Psoas muscle (tissue), 8 donors: Measurements from ENCODE around the gene GGA1. TPM values are rescaled to one million over a fixed set of nuclear protein-coding genes. Genes with fewer than 3 reads are reported as not detected.

Experiments used
- ATAC-seq, 4 donors: fragments of 200-7000 bp; cut with Tn5 transposase; one replicate each; pipeline ENCODE4 v1.9.1; 2020; ENCODE audit warnings: moderate library complexity in 3 of 4, mild to moderate bottlenecking in 2 of 4
- DNase-seq, 2 donors: peaks; one replicate each; pipeline ENCODE4 v3.0.0-alpha.2; 2020
- H3K27ac ChIP-seq: fragments of 200-600 bp; one replicate; pipeline ENCODE4 v1.8.0; 2022
- H3K27me3 ChIP-seq, 3 donors: fragments of 200-600 bp in 1 of 3; one replicate each; pipeline versions ENCODE4 v1.6.1 to v1.8.0; 2013 to 2022; ENCODE audit warnings: low read length in 2 of 3, mild to moderate bottlenecking in 2 of 3, moderate library complexity in 1 of 3; ENCODE audit not compliant: insufficient read depth in 3 of 3
- H3K36me3 ChIP-seq, 2 donors: fragments of 200-600 bp in 1 of 2; one replicate each; pipeline versions ENCODE4 v1.6.1 to v1.8.0; 2013 to 2022; ENCODE audit warnings: low read depth in 1 of 2, mild to moderate bottlenecking in 1 of 2, moderate library complexity in 1 of 2; ENCODE audit not compliant: insufficient read depth in 1 of 2
- H3K4me1 ChIP-seq: fragments of 200-600 bp; one replicate; pipeline ENCODE4 v1.8.0; 2022
- H3K4me3 ChIP-seq: fragments of 200-600 bp; one replicate; pipeline ENCODE4 v1.8.0; 2022; ENCODE audit warnings: mild to moderate bottlenecking
- H3K9me3 ChIP-seq: fragments of 200-600 bp; one replicate; pipeline ENCODE4 v1.8.0; 2022
- WGBS, 3 donors: extraction: QIAGEN DNeasy Blood & Tissue Kit; methylation state at CpG; one replicate each; pipeline versions ENCODE4 v1.1.6 to v1.1.7; 2013; 5-methylcytosine and 5-hydroxymethylcytosine counted together
- intact Hi-C, 2 donors: fragments of 100-400 bp; cut with DNase I; formaldehyde crosslinking; loops; one replicate each; pipeline versions ENCODE4 v1.11.0 to v1.14.2; 2022
- polyA plus RNA-seq, 3 donors: library from polyadenylated mRNA; stranded (reverse); fragments of 200-250 nt; gene quantifications; one replicate each; pipeline ENCODE4 v1.2.3, GENCODE V29; 2013
- total RNA-seq, 4 donors: library from RNA; stranded (reverse); fragmentation: NEBNext Ultra II Directional in 2 of 4; extraction: Animal tissue kit (Norgen Biotek cat#: 25700) in 2 of 4; gene quantifications; one replicate each; pipeline versions ENCODE4 v1.2.1 to v1.2.4, GENCODE V29; 2021 to 2023
- TF ChIP-seq, protein P1 (sequence below): fragments of 200-600 bp; IDR thresholded peaks from one replicate; pipeline ENCODE4 v1.8.0; 2022; ENCODE audit warnings: antibody characterized with exemption
- donor health status: healthy with polysubstance abuse.
- donor health status: DM: no; HTN: no; CAD: no; lungs with moderate emphysema.
- donor health status: Bipolar disorder and iron deficiency.
- donor health status: healthy.
- donor health status: DM: yes; HTN: yes; CAD: no.
- donor health status: DM: no; HTN: no; CAD: no.
- donor health status: DM: no; HTN: no; CAD: no.
- donor health status: DM: yes; HTN: yes; CAD: no.

The GGA1 gene
- total and polyA plus RNA-seq, 7 donors, result 30.2 to 39.4 (median 33.9) TPM

- Histone ChIP-seq H3K27me3 (peaks cover 0 to 8% (median 0%) of the 10 kb centered on the region in 3 donors), H3K27ac (no peak overlapping the region), H3K9me3 (no peaks in the 10 kb centered on the region), H3K4me1 (peaks cover 18% of the 10 kb centered on the region), H3K36me3 (peaks cover 0 to 13% of the 10 kb centered on the region in 2 donors), H3K4me3 (no peak overlapping the region)
- WGBS, 3 donors, result 60 to 68% (median 66%) methylated on average over 9 of the region's 9 CpGs
- intact Hi-C loops, result loop anchor here in 1 of 2 donors (5.0 to 10.0 kb wide), 2 partner anchors 33 to 255 kb away; no protein-coding TSS in a partner anchor
- DNase-seq (no peak), ATAC-seq (no peak)
- TF ChIP-seq, protein P1, sequence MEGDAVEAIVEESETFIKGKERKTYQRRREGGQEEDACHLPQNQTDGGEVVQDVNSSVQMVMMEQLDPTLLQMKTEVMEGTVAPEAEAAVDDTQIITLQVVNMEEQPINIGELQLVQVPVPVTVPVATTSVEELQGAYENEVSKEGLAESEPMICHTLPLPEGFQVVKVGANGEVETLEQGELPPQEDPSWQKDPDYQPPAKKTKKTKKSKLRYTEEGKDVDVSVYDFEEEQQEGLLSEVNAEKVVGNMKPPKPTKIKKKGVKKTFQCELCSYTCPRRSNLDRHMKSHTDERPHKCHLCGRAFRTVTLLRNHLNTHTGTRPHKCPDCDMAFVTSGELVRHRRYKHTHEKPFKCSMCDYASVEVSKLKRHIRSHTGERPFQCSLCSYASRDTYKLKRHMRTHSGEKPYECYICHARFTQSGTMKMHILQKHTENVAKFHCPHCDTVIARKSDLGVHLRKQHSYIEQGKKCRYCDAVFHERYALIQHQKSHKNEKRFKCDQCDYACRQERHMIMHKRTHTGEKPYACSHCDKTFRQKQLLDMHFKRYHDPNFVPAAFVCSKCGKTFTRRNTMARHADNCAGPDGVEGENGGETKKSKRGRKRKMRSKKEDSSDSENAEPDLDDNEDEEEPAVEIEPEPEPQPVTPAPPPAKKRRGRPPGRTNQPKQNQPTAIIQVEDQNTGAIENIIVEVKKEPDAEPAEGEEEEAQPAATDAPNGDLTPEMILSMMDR, result no peak
Measured at GRCh38 chr22:37569921-37570660, 38.5 kb upstream of the GGA1 start.

GRCh38 chr22:37570661-37570976 is 38.0 kb upstream of the GGA1 start:
- H3K36me3 ChIP-seq, result peaks cover 0 to 13% of the 10 kb centered on the region in 2 donors
- H3K27ac ChIP-seq, result no peak overlapping the region
- no peak for DNase-seq
- H3K27me3 ChIP-seq, result peaks cover 0 to 8% (median 0%) of the 10 kb centered on the region in 3 donors
- H3K9me3 ChIP-seq, result no peaks in the 10 kb centered on the region
- intact Hi-C loops, result loop anchor here in 1 of 2 donors (5.0 kb wide), 1 partner anchor 33 kb away; no protein-coding TSS in a partner anchor
- ATAC-seq, result no peak
- peaks cover 15% of the 10 kb centered on the region for H3K4me1 ChIP-seq
- H3K4me3 ChIP-seq, result no peak overlapping the region
- TF ChIP-seq, protein P1, result no peak
- 64 to 83% (median 73%) methylated on average over 4 of the region's 4 CpGs for WGBS, 3 donors

DNA sequence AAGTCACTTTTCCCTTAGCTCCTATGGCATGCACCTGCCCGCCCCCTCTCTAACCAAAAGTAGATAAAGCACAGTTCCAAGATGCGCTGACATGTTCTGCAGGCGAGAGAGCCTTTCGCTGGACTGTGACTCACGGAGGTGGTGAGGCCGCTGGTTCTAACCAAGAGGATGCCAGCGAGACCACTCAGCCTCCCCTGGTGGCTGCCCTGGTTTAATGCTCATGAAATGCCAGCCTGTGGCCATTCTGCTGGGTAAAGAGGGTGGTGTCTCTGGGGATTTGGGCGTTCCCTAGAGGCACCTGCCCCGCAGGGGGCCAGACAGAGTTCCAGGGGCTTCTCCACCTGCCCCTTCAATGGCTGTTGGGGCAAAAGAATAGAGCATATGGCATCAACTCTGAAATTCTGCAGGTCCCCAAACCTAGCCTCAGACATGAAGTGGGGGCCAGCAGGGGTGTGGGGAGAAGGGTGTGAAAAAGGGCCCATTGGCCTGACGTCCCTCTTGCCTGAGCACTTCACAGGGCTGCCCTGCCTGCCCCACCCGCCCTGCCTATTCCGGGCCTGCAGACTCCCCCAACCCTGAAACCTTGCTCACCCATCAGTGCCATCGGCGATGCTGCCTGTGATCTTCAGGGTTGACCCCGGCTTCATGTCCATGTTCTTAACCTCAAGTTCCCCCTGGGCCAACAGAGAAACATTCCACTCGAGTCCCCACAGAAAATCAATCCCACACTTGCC is 37.2 kb upstream of the GGA1 start:
- TF ChIP-seq, protein P1, result no peak
- WGBS, 3 donors, result 67 to 73% (median 72%) methylated on average over 16 of the region's 16 CpGs
- Histone ChIP-seq H3K4me3 (no peak overlapping the region), H3K36me3 (peaks cover 0 to 5% of the 10 kb centered on the region in 2 donors), H3K27ac (no peak overlapping the region), H3K9me3 (no peaks in the 10 kb centered on the region), H3K4me1 (peaks cover 7% of the 10 kb centered on the region), H3K27me3 (peaks cover 0 to 7% (median 0%) of the 10 kb centered on the region in 3 donors)
- DNase-seq (no peak), ATAC-seq (no peak)
- intact Hi-C loops, result loop anchor here in 1 of 2 donors (5.0 kb wide), 1 partner anchor 34 kb away; no protein-coding TSS in a partner anchor

DNA sequence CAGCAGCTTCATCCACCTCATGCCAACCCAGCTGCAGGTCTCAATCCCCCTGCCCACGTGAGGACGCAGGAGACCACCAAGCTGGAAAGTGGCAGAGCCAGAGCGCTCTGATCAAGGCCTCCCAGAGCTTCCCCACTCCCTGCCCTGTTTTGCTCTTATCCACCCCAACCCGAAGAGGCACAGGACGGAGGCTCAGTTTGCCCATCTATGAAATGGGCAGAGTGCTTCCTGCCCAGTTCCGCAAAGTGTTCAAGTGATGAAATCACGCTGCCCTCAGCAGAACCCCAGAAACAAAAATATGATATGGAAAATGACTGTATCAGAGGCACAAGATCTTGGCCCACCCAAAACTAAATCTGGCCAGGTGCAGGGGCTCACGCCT is 36.7 kb upstream of the GGA1 start:
- no peak overlapping the region for H3K4me3 ChIP-seq
- 83 to 86% (median 86%) methylated on average over 8 of the region's 8 CpGs for WGBS, 3 donors
- intact Hi-C loops, result loop anchor here in 1 of 2 donors (5.0 kb wide), 1 partner anchor 35 kb away; no protein-coding TSS in a partner anchor
- no peaks in the 10 kb centered on the region for H3K9me3 ChIP-seq
- DNase-seq (no peak), ATAC-seq (no peak)
- H3K36me3 ChIP-seq, result no peaks in the 10 kb centered on the region
- H3K27me3 ChIP-seq, result peaks cover 0 to 2% (median 0%) of the 10 kb centered on the region in 3 donors
- TF ChIP-seq, protein P1, result no peak
- peaks cover 4% of the 10 kb centered on the region for H3K4me1 ChIP-seq
- no peak overlapping the region for H3K27ac ChIP-seq
